GM18508 (cell line): ENCODE measurements around the gene MEIS2.

Experiments used
- ATAC-seq: cut with Tn5 transposase; IDR thresholded peaks from one replicate; pipeline ENCODE4 v1.9.1; 2021; ENCODE audit warnings: moderate number of reproducible peaks; ENCODE audit not compliant: insufficient read depth, unreplicated experiment

MEIS2 gene

DNA sequence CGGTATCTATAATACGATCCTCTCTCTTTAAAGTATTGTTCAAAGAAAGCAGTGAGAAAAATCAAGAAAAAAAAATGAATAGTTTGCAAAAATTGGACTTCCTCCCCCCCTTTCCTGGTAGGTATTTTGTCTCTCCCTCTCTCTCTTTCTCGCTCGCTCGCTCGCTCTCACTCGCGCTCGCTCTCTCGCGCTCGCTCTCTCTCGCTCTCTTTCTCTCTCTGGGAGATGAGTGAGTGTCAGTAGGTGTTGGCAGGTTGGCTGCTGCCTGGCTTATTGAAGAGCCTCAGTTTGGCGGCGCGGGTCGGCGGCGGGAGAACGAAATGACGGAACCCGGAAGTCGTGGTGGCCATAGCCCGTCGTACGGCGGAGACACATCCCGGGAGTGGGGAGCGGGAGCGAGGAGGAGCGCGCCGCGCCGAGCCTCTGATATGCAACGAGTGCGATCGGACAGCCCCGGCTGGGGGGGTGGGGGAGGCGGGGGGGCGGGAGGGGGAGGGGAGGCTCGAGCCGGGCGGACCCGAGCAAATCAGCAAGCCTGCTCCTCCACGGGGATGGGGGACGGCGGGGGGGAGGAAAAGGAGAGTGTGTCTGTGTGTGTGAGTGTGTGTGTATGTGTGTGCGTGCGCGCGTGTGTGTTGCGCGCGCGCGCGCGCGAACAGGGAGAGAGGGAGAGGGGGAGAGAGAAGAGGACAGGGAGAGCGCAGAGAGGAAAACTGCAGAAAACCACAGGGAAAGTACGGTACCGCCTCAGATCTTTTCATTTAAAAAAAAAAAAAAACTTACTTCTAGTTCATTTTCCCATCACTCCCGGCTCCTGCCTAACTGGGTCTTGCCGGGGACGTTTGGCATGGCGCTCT, at the start of gene MEIS2:
Gene MEIS2 (minus strand): TSS at position 441 of the 857 bp plus-strand sequence. CDS start 1,083 bp downstream, outside the sequence.
- ATAC-seq = peak; percentile 36

DNA sequence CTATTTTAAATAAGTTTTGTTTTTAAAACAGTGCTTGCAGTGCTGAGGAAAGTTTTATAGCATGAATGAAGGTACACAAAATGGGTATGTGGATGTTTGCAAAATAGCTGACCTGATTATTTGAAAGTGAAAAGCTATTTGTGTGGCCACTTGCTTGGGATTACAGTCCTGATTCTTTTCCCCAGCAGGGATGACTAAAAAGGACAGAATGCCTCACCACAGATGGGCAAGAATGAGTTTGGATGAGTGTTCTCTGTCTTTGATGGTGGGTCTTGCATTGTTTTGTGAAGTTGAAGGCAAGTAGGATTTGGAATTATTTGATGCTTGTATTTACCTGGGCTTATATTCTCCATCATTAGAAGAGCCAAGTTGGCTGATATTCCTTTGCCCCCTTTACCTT, 48.8 kb upstream of the MEIS2 start:
- no peak for ATAC-seq

DNA sequence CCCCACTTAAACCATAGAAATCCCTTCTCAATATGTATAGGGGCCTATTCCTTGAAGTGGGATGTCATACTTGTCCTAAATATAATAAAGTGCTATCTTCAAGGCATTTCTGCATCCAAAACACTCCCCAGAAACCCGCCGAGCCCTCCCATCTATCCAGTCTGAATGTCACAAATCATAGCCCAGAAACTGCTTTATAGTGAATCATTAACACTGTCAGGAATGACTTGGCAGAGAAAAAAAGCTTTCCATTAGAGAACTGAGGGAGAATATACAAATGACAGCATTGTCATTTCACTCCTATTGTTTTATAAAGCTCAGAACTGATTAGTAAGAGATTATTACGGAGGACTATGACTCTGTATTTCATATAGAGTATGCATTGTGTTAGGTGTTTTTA, 48.4 kb upstream of the MEIS2 start:
- ATAC-seq = no peak

- no peak for ATAC-seq
Measured at GRCh38 chr15:37143351-37143750, 43.0 kb upstream of the MEIS2 start.

DNA sequence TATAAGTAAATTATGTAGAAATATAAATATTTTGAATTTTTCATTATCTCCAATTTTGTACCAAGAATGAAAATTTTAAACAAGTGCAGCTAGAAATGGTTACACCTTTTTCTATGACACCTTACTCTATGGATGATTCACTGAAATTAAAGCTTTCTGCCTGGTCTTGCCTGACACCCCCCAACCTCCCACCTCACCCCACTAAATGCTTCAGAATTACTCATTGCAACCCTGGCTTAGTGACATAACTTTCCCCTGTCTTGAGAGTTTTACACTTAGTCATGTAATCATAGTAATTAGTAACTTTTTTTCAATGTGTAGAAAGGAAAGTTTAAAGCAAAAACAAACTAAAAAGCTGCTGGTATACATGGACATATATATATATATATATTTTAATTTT, 42.0 kb upstream of the MEIS2 start:
- no peak for ATAC-seq

GRCh38 chr15:37140531-37141058, 40.2 kb upstream of the MEIS2 start:
- no peak for ATAC-seq

- ATAC-seq = no peak
Measured at GRCh38 chr15:37138591-37139215, 38.4 kb upstream of the MEIS2 start.

- no peak for ATAC-seq
Measured at GRCh38 chr15:37137221-37137620, 36.9 kb upstream of the MEIS2 start.

DNA sequence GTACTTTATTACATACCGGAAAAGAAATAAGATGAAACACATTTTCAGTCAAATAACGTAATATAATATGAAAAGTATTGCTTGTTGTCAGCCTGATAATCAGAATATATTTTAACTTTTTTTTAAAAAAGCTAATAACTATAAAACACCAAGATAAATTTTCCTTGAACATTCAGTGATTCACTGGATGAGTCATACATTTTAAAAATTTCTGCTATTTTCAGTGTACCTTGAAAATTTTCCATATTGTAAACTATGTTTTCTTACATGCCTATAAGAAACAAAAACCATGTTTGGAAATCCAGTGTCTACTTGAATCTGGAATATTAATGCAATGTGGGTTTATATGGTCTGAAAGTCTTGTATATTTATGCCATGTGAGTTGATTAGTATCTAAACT, 36.3 kb upstream of the MEIS2 start:
- no peak for ATAC-seq

- no peak for ATAC-seq
Measured at GRCh38 chr15:37135225-37135624, 34.9 kb upstream of the MEIS2 start.

- no peak for ATAC-seq
Measured at GRCh38 chr15:37134699-37135131, 34.4 kb upstream of the MEIS2 start.

- ATAC-seq = no peak
Measured at GRCh38 chr15:37134244-37134643, 33.9 kb upstream of the MEIS2 start.

- ATAC-seq = no peak
Measured at GRCh38 chr15:37133602-37134001, 33.3 kb upstream of the MEIS2 start.

DNA sequence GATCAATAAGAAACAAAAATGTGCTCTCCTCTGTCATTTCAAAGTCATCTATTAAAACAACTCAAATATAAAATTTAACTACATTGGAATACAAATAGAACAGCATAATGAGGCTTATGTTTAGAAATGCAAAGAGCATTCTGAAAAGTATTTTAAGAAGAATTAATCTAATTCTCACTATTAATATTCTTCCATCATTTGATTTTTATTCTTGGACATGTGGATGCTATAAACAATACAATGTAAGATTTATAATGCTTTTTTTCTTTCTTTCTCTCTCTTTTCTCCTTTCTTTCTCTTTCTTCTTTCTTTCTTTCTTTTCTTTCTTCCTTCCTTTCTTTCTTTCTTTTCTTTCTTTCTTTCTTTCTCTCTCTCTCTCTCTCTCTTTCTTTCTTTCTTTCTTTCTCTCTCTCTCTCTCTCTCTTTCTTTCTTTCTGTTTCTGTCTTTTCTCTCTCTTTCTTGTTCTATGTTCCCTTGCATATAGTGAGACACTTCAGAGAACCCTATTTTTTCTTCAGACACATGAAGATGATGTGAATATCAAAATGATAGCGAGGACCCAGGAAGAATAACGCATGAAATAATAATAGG, 32.6 kb upstream of the MEIS2 start:
- ATAC-seq = no peak

DNA sequence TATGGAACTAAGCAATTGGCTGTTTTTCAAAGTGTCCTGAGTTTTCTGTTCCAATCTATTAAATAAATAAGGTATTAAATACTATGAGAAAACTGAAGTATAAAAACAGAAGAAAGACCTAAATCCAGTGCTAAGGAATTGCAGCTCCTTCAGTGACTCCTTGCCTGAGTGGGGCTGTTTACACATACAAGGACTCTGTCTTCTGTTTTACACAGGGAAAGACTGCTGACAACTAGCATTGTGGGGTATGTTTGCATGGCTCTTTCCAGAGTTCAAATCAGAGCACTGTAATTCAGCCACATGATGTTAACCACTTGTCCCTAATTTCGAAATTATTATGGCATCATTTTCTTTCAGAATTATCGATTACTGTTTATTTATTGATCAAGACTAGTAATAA, 31.3 kb upstream of the MEIS2 start:
- no peak for ATAC-seq

GRCh38 chr15:37130356-37130755, 30.0 kb upstream of the MEIS2 start:
- no peak for ATAC-seq

- ATAC-seq = no peak
Measured at GRCh38 chr15:37125143-37125542, 24.8 kb upstream of the MEIS2 start.

DNA sequence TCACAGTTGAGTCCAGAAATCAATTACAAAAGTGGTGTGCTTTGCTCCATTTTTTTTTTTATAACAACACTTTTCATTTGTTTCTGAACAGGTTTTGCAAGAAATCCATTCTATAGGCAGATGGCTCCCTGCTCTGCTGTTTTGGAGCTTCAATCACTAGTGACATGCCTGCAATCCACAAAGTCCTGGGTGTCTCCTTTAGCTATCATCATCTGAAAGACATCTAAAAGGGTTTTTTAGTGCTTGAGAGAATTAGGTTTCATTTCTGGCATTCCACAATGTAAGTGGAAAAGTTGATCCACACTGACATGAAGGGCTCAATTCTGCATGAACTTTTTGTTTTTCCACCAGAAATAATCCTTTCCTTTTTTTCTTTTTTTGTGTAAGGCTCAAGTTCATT, 24.0 kb upstream of the MEIS2 start:
- ATAC-seq = no peak

DNA sequence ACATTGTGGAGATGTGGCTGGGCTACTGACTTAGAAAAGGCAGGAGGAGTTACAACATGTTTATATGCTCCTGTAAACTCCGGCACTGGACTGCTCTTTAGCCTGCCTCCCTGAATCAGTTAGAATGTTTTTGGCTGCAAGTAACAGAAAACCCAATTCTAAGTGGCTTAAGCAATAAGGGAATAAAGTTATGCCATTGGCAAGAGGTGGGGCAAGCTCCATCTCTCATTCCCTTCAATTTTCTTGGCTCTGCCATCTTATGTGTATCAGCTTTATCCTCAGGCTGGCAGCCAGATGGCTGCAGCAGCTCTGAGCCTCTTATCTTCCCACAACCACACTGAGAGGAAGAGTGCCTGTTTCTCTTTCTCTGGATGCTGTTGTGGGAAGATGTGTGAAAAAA, 22.4 kb upstream of the MEIS2 start:
- ATAC-seq = no peak

- ATAC-seq = no peak
Measured at GRCh38 chr15:37121492-37121891, 21.1 kb upstream of the MEIS2 start.

DNA sequence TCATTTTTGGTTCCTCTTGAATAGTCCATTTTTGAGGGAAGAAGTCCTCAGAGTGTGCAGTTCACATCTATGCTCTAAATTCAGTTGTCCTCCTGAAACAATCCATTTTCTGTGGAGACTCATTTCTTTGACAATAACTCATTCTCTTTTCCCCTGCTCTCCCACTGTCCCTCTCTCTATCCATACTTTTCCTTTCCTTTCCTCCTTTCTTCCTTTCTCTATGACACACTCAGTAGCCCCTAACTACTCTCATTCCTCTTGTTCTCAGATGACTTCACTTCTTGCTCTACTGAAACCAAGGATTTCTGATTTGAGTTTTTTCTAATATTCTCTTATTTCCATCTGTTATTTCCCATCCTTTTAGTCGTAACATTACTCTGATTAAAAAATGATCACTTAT, 16.7 kb upstream of the MEIS2 start:
- no peak for ATAC-seq
